Ovary (tissue), 3 donors: ENCODE results near the gene STX2.

Experiments
- EP300 ChIP-seq: sonication (generic); formaldehyde crosslinking; IDR thresholded peaks from one replicate; pipeline ENCODE4 v1.6.1; 2017; ENCODE audit warnings: antibody characterized with exemption
- POLR2A ChIP-seq: fragments of 450-650 bp; IDR thresholded peaks from one replicate; pipeline ENCODE4 v1.6.1; 2017; ENCODE audit warnings: antibody characterized with exemption, mild to moderate bottlenecking, moderate library complexity
- TF ChIP-seq, protein P1 (sequence below), 3 donors: fragments of 450-650 bp in 2 of 3; fragments of 200-600 bp in 1 of 3; IDR thresholded peaks; one replicate each; pipeline versions ENCODE4 v1.5.1 to v1.8.0; 2016 to 2022; ENCODE audit warnings: antibody characterized with exemption in 3 of 3, mild to moderate bottlenecking in 1 of 3
- donor health status: DM: no; HTN: no; CAD: no.

DNA sequence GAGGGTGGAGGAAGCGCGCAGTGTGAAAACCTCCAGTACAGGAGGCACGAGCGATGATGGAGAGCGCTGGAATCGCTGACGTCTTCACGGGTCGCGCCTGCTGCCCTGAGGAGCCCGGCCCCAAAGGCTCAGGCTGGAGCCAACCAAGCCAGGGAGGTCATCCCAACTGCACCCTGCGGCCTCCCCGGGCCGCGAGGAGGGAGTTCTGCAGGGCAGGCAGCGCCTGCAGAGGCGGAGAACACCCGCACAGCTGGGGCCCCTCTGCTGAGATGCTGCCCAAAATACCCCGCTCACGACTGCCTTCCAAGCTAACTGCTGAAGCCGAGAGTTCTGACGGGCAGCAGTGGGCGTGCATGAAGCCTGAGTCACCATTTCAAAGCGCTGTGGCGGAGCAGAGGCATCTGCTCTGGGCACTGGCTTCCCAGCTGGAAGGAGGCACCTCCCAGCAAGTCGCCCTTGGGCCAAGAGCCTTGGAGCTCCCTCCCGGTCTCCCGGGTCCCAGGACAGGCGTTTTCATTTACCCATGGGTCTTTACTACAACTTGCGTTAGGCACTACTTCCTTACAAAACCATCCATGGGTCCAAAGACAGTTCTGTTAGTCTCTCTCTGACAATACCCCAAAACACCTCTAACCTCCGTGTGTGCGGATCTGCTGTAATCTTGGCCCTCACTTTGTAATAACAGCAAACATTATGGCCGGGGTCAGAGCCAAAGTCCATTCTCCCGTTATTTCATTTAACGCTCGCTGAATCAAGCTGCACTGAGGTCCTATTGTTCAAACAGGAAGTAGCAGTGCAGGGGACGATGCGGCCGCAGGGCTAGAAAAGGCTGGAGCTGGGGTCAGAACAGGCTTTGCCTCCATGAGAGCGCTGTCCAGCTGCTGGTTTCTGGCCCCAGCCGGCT is 62.8 kb downstream of the STX2 start:
- TF ChIP-seq, protein P1, sequence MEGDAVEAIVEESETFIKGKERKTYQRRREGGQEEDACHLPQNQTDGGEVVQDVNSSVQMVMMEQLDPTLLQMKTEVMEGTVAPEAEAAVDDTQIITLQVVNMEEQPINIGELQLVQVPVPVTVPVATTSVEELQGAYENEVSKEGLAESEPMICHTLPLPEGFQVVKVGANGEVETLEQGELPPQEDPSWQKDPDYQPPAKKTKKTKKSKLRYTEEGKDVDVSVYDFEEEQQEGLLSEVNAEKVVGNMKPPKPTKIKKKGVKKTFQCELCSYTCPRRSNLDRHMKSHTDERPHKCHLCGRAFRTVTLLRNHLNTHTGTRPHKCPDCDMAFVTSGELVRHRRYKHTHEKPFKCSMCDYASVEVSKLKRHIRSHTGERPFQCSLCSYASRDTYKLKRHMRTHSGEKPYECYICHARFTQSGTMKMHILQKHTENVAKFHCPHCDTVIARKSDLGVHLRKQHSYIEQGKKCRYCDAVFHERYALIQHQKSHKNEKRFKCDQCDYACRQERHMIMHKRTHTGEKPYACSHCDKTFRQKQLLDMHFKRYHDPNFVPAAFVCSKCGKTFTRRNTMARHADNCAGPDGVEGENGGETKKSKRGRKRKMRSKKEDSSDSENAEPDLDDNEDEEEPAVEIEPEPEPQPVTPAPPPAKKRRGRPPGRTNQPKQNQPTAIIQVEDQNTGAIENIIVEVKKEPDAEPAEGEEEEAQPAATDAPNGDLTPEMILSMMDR (IDR thresholded peaks at IDR 0.05) = no peak
- TF ChIP-seq POLR2A (no peak), EP300 (no peak)
